Neuron (in vitro differentiated cells): ENCODE data around the gene ST8SIA5.

Experiments used
- H2AFZ ChIP-seq: one replicate; pipeline ENCODE4 v1.6.1; 2013; ENCODE audit warnings: low read depth, mild to moderate bottlenecking, inconsistent platforms, low read length, moderate library complexity
- H3K27me3 ChIP-seq: one replicate; pipeline ENCODE4 v1.6.1; 2013; ENCODE audit warnings: low read length; ENCODE audit not compliant: insufficient read depth
- H3K36me3 ChIP-seq: one replicate; pipeline ENCODE4 v1.6.1; 2013; ENCODE audit warnings: low read length; ENCODE audit not compliant: insufficient read depth
- H3K4me1 ChIP-seq: one replicate; pipeline ENCODE4 v1.6.1; 2013; ENCODE audit warnings: low read length; ENCODE audit not compliant: insufficient read depth
- H3K4me3 ChIP-seq: 2 replicates; pipeline ENCODE4 v1.5.1; 2013; ENCODE audit warnings: mild to moderate bottlenecking, low read length, moderate library complexity
- H3K9me3 ChIP-seq: one replicate; pipeline ENCODE4 v1.6.1; 2013; ENCODE audit warnings: low read length

The ST8SIA5 gene

DNA sequence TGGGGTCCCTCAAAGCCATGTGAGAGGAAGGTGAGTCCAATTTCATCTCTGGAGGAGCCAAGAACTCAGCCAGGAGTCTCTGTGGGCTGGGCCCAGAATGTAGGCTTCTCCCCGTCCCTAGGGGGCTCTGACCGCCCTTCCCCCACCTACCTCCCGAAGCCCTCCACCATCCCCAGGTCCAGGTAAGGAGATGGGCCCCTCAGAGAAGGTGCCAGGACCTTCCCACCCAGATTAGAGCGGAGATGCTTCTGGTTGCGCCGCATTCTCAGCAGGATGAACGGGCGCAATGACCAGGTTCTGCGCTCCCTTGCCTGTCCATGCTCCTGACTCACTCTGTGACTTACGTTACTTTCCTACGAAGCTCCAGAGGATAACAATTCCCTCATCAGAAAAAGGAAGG lies 23.0 kb downstream of the ST8SIA5 start:
- no peak overlapping the region for H3K4me3 ChIP-seq
- H3K27me3 ChIP-seq = no peaks in the 10 kb centered on the region
- no peak overlapping the region for H2AFZ ChIP-seq
- no peaks in the 10 kb centered on the region for H3K36me3 ChIP-seq
- peaks cover 1% of the 10 kb centered on the region for H3K9me3 ChIP-seq
- H3K4me1 ChIP-seq = peaks cover 2% of the 10 kb centered on the region

DNA sequence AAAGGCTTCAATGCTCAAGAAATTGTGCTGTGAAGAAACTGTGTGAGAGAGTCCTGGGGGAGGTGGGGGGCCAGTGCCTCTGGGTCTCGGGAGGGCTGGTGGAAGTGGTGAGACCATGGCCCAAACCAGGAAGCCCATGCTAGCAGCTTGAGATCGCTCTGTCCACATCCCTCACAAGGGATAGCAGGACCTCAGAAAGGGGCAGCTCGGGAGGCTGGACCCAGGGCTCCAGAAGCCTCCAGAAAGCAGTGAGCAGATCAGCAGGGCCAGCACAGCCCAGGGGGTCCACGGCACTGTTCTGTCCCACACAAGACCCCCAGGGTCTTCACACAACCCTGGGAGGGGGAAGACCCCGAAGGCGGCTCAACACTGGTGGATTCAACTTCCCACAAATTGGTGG lies 24.1 kb downstream of the ST8SIA5 start:
- H3K4me1 ChIP-seq = peaks cover 2% of the 10 kb centered on the region
- no peak overlapping the region for H3K4me3 ChIP-seq
- no peak overlapping the region for H2AFZ ChIP-seq
- H3K9me3 ChIP-seq = peaks cover 1% of the 10 kb centered on the region
- no peaks in the 10 kb centered on the region for H3K36me3 ChIP-seq
- H3K27me3 ChIP-seq = no peaks in the 10 kb centered on the region

DNA sequence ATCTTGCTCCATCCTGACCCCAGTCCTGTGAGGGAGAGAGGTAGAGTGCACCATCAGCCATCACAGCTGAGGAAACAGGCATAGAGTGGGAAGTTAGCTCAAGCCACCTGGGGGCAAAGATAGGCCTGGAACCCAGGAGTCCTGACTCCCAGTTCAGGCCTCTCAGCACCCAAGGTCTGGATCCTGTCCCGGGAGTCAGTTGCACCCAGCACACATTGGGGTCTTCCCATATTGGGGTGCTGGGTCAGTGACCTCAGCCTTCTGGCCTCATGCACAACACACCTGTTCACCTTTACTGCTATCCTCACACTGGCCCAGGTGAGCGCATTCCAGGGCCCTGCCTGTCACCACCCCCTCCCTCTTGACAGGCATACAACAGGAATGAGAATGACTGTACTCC lies 24.7 kb downstream of the ST8SIA5 start:
- H3K4me1 ChIP-seq = peaks cover 2% of the 10 kb centered on the region
- no peaks in the 10 kb centered on the region for H3K27me3 ChIP-seq
- H3K36me3 ChIP-seq = no peaks in the 10 kb centered on the region
- no peak overlapping the region for H2AFZ ChIP-seq
- peaks cover 1% of the 10 kb centered on the region for H3K9me3 ChIP-seq
- no peak overlapping the region for H3K4me3 ChIP-seq

DNA sequence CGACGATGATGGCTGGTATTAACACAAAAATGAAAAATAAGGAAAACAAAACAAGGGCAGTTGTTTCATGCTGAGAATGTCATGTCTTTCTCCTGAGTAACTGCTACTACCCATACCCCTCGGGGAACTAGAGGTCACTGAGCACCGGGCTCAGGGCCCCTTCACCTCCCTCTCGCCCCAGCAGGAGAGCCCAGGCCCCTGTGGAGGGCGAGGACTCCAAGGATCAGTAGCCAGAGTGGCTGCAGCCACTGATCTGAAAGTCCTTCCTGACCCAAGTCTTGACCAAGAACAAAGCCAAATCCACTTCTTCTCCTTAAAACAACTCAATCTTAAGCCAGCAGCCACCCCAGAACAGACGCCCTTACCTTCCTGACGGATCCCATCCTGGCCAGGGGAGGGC lies 25.5 kb downstream of the ST8SIA5 start:
- peaks cover 2% of the 10 kb centered on the region for H3K4me1 ChIP-seq
- H3K4me3 ChIP-seq = no peak overlapping the region
- no peak overlapping the region for H2AFZ ChIP-seq
- H3K27me3 ChIP-seq = no peaks in the 10 kb centered on the region
- H3K9me3 ChIP-seq = peaks cover 1% of the 10 kb centered on the region
- no peaks in the 10 kb centered on the region for H3K36me3 ChIP-seq

DNA sequence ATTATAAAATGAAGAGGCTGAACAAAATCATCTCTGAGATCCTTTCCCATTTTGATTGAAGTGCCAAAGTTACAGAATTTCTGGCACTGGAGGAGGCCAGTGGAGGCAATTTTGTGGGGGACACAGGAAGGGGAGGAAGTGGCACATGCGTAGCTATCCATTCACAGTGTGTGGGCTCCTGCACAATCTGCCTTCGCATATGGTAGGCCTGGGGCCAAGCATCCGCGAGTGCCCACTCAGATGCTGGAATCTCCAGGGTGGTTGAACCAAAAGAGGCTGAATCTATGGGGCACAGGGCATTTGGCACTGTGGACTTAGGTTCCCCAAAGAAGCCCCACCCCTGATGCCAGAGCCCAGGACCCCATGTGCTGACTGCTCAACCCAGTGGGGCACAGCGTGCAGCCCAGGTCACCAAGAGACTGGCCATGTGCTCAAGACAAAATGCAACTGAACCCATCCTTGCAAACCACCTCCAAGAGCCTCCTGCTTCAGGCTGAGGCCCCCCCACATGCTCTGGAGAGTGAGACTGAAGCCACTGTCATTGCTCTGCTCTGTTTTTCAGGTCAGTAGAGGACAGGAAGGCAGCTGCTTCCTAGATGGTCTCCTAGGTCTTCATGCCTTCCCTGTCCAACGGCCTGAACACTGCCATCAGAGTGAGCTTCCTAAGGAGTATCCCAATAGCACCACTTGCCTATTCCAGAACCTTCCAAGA lies 28.5 kb downstream of the ST8SIA5 start:
- H3K27me3 ChIP-seq = peaks cover 4% of the 10 kb centered on the region
- peaks cover 1% of the 10 kb centered on the region for H3K9me3 ChIP-seq
- H2AFZ ChIP-seq = no peak overlapping the region
- H3K4me1 ChIP-seq = no peaks in the 10 kb centered on the region
- no peaks in the 10 kb centered on the region for H3K36me3 ChIP-seq
- H3K4me3 ChIP-seq = no peak overlapping the region

DNA sequence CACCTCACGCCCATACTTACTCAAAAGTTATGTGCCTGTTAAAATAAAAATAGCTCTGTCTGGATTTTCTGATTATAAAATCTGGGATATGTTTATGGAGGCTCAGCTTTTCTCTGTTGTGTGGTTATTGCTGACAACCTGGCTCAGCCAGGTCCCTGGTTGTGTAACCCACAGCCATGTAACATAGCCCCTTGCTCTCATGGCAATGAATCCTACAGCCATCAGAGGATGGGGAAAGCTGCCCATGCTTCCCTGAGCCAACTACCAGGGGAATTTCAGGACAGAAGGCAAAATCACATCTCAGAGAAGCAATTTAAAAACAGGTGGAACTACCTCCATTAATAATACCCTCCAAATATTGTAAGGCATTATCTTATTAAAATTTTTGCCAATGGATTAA lies 29.7 kb downstream of the ST8SIA5 start:
- H3K27me3 ChIP-seq = peaks cover 4% of the 10 kb centered on the region
- H3K4me1 ChIP-seq = no peaks in the 10 kb centered on the region
- no peak overlapping the region for H2AFZ ChIP-seq
- H3K9me3 ChIP-seq = peaks cover 1% of the 10 kb centered on the region
- H3K4me3 ChIP-seq = no peak overlapping the region
- H3K36me3 ChIP-seq = no peaks in the 10 kb centered on the region

DNA sequence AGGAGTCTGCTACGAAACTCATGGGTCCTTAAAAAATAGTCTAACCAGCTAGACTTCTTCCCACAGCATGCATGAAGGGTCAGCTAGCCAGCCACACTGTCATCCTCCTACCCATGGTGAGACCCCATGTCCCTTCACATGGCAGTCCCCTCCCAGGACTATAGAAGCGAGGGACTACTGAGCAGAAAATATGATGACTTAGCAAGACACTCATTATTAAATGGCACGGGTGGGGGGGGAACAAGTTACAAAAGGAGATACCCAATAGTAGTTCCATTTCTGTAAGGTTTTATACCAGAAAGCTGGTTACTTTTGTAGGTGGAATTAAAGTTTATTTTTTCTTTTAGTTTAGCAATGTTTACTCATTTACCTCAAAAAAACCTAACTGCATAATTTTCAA lies 31.5 kb downstream of the ST8SIA5 start:
- Histone ChIP-seq H3K36me3 (no peaks in the 10 kb centered on the region), H3K9me3 (peaks cover 1% of the 10 kb centered on the region), H2AFZ (no peak overlapping the region), H3K4me3 (no peak overlapping the region), H3K27me3 (peaks cover 4% of the 10 kb centered on the region), H3K4me1 (no peaks in the 10 kb centered on the region)

DNA sequence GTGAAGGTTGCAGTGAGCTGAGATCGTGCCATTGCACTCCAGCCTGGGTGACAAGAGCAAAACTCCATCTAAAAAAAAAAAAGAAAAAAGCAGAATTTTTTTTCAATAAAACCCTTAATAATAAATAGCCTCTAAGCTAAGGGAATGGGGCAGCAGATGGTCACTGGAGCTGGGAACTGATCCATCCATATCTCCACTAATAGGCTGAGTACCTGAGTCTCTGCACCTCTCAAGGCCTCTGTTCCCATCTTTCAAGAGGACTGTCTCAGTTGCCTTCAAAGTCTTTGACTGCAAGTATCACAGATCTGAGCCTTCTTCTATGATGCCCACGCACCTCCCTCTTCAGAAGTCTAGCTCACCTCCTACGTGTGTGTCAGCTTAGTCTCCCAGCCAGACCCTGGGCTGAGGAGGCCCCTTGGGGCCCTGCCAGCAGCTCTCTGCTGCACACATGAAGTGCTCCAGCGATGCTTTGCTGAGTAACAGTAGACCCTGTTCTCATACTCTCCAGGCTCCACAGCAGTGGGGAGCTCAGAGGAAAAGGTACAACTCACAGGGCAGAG lies 32.9 kb downstream of the ST8SIA5 start:
- H3K4me3 ChIP-seq = no peak overlapping the region
- no peaks in the 10 kb centered on the region for H3K4me1 ChIP-seq
- H3K27me3 ChIP-seq = peaks cover 4% of the 10 kb centered on the region
- H2AFZ ChIP-seq = no peak overlapping the region
- no peaks in the 10 kb centered on the region for H3K9me3 ChIP-seq
- no peaks in the 10 kb centered on the region for H3K36me3 ChIP-seq

DNA sequence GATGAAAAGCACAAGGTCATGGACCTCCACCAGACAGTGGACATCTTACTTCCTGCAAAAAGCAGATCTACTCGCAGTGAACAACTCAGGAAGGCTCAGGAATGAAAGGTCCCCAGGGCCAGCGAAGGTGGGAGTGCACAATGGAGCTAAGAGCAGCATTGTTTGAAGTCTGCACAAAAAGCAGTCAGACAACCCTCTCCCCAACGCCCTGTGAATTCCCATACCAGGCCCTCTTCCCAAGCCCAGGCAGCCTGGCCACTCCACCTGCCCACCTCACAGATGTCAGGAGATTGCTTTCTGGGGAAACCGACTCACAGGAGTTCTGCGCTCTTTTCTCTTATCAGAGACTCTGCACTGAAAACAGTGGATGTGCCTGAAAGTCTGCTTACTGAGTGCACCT lies 34.8 kb downstream of the ST8SIA5 start:
- no peaks in the 10 kb centered on the region for H3K36me3 ChIP-seq
- H2AFZ ChIP-seq = no peak overlapping the region
- H3K4me1 ChIP-seq = no peaks in the 10 kb centered on the region
- no peaks in the 10 kb centered on the region for H3K9me3 ChIP-seq
- peaks cover 4% of the 10 kb centered on the region for H3K27me3 ChIP-seq
- H3K4me3 ChIP-seq = no peak overlapping the region

DNA sequence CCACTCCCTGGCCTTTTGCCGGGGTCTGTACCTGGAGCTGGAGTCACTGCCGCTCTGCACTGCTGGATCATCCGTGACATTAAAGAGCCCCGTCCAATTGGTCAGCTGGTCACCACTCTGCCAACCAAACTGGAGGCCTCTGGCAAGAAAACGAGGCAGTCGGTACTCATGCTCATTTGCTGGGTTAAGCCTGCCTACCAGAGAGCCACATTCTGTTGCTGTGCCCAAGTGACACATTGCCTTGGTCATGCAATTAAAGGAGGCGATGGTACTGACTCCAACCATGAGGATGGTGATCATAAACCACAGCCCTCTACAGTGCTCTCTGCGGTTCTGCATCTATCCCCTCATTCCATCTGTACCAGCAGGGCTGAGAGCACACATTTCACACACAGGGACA lies 35.5 kb downstream of the ST8SIA5 start:
- Histone ChIP-seq H3K9me3 (no peaks in the 10 kb centered on the region), H3K4me1 (no peaks in the 10 kb centered on the region), H3K27me3 (peaks cover 4% of the 10 kb centered on the region), H3K4me3 (no peak overlapping the region), H3K36me3 (no peaks in the 10 kb centered on the region), H2AFZ (no peak overlapping the region)

DNA sequence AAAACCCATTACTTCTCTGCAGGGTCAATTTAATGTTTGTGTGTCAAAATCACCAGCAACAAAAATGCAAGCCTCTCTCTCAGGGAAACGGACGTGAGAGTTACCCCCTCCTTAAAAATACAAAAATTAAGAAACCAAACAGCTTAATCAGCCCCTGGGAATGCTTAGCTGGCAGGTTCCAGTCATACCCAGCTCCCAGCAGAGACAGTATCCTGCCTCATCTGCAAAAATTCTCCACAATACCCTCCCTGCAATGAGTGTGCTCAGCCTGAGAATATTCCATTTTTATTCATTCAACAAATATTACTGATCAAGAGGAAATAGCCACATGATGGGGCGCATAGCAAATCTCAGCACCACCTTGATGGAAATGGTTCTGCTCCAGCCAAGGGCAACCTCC lies 36.3 kb downstream of the ST8SIA5 start:
- no peak overlapping the region for H2AFZ ChIP-seq
- no peaks in the 10 kb centered on the region for H3K4me1 ChIP-seq
- peaks cover 4% of the 10 kb centered on the region for H3K27me3 ChIP-seq
- no peaks in the 10 kb centered on the region for H3K36me3 ChIP-seq
- H3K9me3 ChIP-seq = no peaks in the 10 kb centered on the region
- no peak overlapping the region for H3K4me3 ChIP-seq

DNA sequence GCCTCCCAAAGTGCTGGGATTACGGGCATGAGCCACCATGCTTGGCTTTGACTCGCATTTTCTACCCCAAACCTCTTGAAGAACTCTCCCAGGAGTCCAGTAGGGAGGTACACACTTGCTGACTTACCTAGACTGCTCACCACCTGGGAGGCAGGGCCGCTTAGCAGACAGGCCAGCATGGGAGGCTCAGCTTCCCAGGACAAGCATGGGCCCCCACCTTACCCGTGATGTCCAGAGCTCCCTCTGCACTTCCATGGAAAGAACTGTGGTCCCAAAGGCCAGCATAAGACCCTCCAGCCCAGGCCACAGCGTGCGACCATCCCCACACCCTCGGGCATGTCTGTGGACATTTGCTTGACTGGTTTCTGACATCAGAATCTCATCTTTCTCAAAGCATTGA lies 36.8 kb downstream of the ST8SIA5 start:
- Histone ChIP-seq H3K4me1 (no peaks in the 10 kb centered on the region), H3K9me3 (no peaks in the 10 kb centered on the region), H3K4me3 (no peak overlapping the region), H3K27me3 (peaks cover 4% of the 10 kb centered on the region), H3K36me3 (no peaks in the 10 kb centered on the region), H2AFZ (no peak overlapping the region)

DNA sequence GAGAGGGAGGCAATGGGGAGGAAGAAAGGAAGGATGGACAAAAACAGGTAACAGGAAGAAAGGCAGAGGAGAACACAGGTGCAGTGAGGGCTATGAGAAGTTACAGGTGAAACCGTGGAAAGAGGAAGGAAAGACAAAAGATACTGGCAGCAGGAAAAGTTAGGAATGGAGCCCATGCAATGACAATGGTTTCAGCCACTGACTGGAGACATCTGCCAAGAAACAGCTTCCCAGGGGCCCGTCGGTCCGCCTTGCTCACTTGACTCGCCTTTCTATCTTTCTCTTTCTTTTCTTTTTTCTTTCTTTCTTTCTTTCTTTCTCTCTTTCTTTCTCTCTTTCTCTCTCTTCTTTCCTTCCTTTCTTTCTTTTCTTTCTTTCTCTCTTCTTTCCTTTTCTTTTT lies 37.5 kb downstream of the ST8SIA5 start:
- no peaks in the 10 kb centered on the region for H3K9me3 ChIP-seq
- no peaks in the 10 kb centered on the region for H3K4me1 ChIP-seq
- no peak overlapping the region for H3K4me3 ChIP-seq
- no peak overlapping the region for H2AFZ ChIP-seq
- H3K27me3 ChIP-seq = peaks cover 4% of the 10 kb centered on the region
- no peaks in the 10 kb centered on the region for H3K36me3 ChIP-seq
